Measurements from ENCODE around the gene CCDC7.

DNA sequence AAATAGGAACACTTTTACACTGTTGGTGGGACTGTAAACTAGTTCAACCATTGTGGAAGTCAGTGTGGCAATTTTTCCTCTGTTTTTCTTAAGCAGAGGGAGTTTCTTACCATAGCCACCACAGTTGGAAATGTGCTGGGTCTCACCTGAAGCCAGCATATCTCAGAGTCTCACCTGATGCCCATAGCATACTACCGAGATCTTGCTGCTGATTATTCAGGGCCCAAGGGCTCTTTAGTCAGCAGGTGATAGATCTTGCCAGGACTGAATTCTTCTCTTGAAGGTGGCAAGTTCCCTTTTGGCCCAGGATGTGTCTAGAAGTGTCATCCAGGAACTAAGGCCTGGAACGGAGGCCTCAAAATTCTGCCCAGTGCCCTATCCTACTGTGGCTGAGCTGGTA, 215.4 kb downstream of the CCDC7 start:
- TF ChIP-seq CTCF (conservative IDR thresholded peaks at IDR 0.05), result no peak
- TF ChIP-seq EZH2 (IDR thresholded peaks at IDR 0.05; ENCODE audit: low read depth), result no peak
